Measurements from ENCODE around the gene PPP1R7. TPM values are rescaled to one million over a fixed set of nuclear protein-coding genes. Genes with fewer than 3 reads are reported as not detected.

Gene PPP1R7
- total RNA-seq, 1 donor from 2014 or later = 70.3 TPM

DNA sequence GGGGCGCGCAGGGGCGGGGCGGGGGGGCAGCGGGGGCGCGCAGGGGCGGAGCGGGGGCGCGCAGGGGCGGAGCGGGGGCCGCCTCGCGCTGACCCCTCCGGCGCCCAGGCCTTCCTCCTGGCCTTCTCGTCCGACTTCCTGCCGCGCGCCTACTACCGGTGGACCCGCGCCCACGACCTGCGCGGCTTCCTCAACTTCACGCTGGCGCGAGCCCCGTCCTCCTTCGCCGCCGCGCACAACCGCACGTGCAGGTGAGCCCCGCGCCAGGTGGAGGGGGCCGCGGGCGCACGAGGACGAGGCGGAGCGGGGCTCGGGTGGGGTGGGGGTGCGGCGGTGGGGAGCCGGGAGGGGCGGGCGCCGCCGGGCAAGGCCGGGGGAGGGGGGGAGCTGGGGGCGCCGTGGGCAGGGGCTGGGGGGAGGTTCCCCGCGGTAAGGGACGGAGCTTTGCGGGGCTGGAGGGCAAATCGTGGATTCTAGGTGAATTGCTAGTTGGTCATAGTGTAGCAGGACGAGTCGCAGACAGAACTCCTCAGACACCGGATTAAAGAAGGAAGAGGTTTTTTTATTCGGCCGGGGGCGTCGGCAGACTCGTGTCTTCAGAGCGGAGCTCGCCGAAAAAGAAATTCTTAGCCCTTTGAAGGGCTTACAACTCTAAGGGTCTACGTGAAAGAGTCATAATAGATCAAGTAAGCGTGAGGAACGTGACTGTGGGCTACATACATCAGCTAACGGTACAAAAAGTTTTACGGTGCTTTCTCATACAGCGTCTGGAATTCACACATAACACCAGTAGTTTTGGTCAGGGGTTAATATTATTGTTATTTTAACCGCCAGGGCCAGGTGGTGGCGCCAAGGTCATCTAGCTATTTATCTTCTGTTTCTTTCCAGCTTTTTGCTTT lies 68.1 kb downstream of the PPP1R7 start:
- intact Hi-C loops (cut with micrococcal nuclease) = no loop called here
- peak; percentile 32 for ATAC-seq
- DNase-seq = peak; percentile 76

DNA sequence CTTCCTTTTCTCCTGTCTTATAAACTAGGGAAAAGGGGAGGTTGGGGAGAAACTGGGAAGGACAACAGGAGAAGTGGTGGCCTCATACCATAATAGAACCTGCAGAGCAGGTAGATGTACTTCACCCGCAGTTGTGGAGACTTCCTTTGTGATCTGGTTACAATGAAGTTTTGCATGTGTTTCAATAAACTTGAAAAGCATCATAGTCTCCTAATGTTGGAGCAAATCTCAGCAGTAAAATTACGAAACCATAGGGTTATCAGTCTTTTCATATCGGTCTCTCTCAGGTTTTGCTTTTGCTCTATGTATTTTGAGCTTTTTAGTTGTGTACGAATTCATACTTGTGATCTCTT lies 68.7 kb downstream of the PPP1R7 start:
- ATAC-seq = no peak
- no peak for DNase-seq
- intact Hi-C loops (cut with micrococcal nuclease) = no loop called here

DNA sequence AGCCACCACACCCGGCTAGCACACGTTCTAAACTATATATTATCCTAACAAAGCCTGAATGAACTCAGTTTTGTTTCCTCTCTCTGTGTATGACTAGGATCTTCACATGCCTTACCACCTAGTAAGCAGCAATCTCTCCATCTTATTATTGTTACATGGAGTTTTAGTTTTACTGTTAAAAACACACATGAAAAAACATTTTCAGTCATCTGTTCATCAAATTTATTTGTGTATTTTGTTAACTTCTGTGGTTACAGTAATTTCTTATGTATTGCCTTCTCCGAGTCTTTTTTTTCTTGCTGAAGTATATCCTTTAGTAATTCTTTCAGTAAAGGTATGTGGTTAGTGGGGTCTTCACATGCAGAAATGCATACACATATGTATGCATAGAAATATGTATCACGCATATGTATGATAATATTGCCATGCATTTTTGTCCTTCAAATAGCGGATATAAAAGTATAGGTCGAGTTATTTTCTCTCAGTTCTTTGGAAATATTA lies 69.6 kb downstream of the PPP1R7 start:
- intact Hi-C loops (cut with micrococcal nuclease) = no loop called here
- DNase-seq = no peak
- no peak for ATAC-seq

DNA sequence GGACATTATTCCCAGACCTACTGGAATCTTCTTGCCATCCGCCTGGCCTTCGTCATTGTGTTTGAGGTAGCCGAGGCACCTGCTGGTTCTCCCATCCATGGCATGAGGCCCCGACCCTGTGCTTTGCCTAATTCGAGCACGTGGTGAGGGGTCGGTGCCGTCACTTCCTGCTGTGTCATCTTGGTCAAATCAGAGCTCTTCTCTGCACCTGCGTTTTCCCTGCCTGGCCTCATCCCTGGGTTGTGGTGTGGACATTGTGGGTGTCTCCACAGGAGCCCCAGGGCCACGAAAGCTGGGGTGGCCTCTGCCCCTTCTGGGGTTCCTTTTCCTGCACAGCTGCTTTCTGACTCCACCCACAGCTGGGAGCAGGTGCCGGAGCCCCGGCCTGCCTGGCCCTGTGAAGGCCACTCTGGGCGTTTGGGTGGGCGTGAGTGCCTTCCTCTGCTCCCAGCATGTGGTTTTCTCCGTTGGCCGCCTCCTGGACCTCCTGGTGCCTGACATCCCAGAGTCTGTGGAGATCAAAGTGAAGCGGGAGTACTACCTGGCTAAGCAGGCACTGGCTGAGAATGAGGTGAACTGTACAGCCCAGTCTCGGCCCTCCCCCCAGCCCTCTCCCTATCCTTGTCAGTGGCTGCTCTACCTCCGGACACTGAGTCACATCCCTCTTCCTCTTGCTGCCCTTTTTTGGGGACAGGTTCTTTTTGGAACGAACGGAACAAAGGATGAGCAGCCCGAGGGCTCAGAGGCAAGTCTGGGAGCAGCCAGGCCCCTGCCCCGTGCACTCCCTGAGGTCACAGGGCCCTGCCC lies 73.1 kb downstream of the PPP1R7 start:
- intact Hi-C loops (cut with micrococcal nuclease) = no loop called here
- peak; percentile 3 for ATAC-seq
- peak; percentile 25 for DNase-seq

DNA sequence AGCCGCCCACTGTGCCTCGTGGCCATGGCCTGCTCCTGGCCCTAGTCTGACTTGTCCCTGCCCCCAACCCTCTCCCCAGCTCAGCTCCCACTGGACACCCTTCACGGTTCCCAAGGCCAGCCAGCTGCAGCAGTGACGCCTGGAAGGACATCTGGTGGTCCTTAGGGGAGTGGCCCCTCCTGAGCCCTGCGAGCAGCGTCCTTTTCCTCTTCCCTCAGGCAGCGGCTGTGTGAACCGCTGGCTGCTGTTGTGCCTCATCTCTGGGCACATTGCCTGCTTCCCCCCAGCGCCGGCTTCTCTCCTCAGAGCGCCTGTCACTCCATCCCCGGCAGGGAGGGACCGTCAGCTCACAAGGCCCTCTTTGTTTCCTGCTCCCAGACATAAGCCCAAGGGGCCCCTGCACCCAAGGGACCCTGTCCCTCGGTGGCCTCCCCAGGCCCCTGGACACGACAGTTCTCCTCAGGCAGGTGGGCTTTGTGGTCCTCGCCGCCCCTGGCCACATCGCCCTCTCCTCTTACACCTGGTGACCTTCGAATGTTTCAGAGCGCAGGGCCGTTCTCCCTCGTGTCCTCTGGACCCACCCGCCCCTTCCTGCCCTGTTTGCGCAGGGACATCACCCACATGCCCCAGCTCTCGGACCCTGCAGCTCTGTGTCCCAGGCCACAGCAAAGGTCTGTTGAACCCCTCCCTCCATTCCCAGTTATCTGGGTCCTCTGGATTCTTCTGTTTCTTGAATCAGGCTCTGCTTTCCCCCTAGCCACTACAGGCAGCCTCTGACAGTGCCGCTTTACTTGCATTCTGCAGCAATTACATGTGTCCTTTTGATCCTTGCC lies 74.0 kb downstream of the PPP1R7 start:
- ATAC-seq = peak; percentile 52
- intact Hi-C loops (cut with micrococcal nuclease) = no loop called here
- DNase-seq = peak; percentile 65

DNA sequence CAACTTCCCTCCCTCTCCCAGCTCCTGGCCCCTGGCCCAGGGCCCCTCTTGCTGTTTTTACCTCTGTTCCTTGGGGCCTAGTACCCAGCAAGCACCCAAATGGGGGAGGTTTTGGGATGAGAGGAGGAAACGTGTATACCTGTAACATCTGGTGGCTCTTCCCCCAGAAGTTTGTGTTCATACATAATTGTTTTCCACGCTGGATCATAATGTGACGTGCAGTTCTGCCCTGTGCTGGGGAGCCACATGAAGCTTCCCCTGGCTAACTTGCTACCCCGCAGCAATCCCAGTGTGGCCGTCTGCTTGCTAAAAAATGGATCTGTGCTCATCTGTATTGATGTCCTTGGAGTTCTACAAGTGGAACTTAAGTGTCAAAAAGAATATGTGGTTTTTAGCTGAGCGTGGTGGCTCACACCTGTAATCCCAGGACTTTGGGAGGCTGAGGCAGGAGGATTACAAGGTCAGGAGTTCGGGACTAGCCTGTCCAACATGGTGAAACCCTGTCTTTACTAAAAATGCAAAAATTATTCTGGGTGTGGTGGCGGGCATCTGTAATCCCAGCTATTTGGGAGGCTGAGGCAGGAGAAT lies 74.7 kb downstream of the PPP1R7 start:
- ATAC-seq (no peak), DNase-seq (peak; percentile 29)
- intact Hi-C loops (cut with micrococcal nuclease) = no loop called here

DNA sequence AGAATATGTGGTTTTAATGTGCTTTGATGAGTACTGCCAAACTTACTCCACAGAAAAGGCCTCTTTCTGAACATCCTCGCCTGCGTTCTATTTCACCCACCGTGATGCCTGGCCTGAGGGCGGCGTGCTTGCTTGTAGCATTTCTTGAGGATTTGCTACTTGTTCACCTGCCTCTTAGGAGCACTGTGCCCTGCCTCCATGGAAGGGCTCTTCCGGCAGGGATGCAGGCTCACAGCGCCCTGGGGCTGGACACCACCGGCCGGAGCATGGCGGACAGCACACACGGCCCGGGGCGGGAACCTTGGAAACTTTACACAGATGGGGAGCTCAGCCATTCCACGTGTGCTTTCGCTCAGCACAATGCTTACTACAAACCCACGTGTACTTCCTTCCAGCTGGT lies 75.3 kb downstream of the PPP1R7 start:
- intact Hi-C loops (cut with micrococcal nuclease) = no loop called here
- ATAC-seq (no peak), DNase-seq (peak; percentile 31)

DNA sequence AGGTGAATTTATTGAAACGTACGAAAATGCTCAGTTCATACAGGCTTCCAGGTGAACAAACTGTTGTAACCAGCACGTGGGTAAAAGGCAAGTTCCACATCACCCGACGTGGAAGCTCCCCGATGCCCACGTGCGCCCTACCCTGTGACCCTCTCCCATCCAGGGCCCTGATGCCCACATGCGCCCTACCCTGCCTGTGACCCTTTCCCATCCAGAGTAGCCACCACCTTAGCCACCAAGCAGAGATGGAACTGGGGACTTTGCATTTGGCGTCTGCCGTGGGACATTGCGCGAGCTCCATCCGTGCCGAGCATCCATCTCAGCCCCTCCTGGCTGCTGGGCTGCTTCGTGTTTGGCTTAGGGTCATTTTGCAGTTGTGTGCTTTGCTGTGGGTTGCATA lies 75.7 kb downstream of the PPP1R7 start:
- intact Hi-C loops (cut with micrococcal nuclease) = no loop called here
- DNase-seq = peak; percentile 15

DNA sequence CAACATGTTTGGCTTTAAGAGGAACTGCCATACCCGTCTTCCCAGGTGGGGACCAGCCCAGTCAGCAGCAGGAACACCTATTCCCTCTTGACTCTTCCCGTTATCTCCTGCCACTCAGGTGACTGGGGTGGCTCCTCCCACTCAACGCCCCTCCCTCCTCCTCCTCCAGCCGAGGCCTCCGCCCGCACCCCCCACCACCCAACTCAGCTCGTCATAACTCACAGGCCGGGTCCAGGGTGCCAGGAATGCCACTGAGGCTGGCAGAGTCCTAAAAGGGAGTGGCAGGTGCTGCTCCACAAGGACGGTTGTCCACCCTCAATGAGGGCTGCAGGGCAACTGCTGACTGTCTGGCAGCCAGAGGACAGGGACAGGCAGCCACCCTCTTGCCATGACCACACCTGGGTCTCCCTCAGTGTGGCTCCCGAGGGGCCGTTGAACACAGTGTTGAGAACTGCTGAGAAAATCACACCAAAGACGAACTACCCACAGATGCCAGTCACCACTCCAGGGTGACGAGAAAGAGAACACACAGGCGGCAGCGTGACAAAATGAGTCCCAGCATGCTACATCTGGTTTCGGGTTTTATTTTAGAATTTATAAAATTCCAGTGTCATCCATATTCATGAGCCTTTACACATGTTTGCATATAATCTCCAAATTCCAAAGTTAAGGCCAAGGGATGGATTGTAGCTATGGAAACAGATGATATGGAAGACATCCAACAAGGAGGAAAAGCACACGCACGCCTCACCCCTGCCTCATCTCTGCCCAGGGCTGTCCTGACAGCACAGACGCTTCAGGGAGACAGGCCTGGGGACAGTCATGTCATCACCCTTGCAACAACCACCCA lies 76.7 kb downstream of the PPP1R7 start:
- DNase-seq = peak; percentile 31
- intact Hi-C loops (cut with micrococcal nuclease) = no loop called here
- peak; percentile 32 for ATAC-seq

More for the DNA sequence above, 75.7 kb downstream of the PPP1R7 start:
- no peak for ATAC-seq

DNA sequence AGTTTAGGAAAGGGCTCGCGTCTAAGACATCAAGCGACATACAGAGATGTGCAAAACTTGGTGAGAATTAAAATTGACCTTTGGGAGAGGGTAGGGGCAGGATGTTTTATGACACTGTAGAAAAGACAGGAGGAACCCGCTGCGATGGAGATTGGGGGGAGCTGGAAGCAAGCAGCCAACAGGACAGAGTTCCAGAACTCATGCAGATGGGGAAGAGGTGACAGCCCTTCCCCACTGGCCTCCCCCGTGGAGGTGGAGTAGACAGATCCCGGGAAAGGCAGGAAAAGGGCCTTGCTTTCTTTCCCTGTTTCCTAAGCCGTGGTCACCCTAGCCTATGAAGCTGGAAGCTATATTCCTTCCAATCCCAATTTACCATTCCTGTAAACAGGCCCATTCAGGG lies 77.3 kb downstream of the PPP1R7 start:
- intact Hi-C loops (cut with micrococcal nuclease) = no loop called here
- DNase-seq = peak; percentile 10
- no peak for ATAC-seq

DNA sequence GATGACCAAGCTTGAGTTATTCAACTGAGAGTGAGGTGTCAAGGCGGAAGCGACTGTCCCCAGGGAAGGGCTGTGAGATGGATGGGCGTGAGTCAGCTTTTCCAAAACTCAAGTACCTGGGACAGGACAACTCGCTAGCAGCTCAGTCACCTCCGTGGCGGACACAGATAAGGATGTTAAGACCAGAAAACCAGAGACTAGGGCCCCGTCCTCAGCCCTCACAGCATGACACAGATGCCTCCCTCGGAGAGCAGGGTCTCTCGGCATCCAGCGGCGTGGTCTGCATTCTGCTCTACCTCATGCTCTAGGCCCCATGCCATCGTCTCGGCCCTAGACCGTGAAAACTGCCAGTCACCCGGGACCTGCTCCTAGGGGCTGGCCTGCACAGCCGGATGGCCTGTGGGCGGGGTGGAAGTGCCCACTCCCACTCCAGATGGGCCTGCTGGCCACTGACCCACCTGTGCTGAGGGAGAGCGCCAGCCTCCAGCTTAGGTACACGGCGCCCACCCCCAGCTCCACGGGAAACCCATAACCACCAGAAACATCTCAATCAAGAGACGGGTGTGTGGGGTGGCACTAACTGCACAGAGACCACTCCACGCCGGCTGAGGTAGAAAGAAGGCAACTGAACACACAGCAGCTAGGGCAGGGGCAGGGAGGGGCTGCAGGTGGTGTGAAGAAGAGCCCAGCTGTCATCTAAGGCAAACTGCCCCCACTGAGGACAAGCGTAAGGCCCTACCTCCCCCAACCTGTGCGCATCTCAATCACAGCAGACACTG lies 78.0 kb downstream of the PPP1R7 start:
- no peak for ATAC-seq
- DNase-seq = peak; percentile 24
- intact Hi-C loops (cut with micrococcal nuclease) = no loop called here

DNA sequence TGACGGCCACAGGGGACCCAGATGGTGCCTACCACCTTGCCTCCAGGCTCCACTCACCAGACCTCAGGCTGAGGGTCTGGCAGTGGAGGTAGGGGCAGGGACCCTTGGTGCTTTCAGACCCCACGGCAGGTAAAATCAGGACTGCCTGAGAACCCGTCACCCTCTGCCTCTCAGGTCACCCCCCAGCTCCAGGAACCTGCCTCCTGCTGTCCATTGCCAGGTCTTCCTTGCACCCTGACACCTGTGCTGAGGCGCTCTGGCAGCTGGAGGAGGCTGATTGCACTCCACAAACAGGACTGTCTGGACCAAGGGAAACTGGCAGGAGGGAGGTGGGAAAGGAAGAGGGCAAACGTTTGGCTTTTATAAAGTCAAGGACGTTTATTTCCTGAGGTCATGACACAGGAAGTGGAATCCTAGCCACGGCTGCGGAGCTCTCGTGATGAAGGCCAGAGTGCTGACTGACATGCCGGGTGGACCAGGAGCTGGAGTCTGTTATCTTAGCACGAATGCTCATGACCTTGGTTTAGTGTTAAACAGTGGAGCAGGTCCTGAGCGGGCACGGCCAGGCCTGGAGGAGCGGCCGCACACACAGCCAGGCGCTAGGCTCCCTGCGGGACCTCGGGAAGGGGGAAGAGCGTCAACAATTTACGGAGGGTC lies 78.7 kb downstream of the PPP1R7 start:
- DNase-seq (peak; percentile 52), ATAC-seq (peak; percentile 66)
- intact Hi-C loops (cut with micrococcal nuclease) = no loop called here

DNA sequence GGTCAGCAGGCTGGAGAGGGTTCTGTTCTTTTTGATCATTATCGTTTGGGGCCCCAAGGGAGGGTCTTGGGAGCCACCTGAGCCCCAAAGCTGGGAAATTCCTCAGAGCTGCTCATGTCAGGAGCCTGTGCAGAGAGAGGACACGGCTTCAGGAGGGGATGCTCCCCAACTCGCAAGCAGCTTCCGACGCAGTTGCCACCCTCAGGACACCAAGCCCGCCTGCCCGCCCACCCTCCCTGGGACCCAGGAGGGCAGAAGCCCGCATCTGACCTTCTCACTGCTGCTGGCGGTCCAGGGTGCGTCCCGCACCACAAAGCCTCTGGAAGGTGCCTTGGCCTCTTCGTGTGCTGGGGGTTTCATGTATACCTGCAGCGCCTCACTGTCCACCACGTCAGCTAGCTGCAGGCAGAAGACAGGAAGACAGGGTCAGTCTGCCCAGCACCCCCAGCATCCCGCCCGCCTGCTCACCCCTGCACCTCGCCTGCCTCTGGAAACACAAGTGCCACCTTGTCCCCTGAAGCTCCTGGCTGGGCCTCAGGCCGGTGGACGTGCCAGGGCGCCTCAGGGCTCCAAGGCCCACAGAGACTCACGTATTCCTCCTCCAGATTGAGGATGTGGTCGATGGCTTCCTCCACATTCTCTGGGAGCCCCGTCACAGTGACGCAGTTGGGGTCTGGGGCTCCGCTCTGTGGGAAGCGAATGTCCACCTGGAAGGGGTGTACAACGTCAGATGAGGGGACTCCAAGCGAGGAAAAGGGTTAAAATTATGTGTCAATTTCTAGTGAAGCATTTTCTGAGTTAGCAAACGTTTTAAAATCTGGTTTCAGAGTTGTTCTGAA lies 79.5 kb downstream of the PPP1R7 start:
- peak; percentile 18 for DNase-seq
- intact Hi-C loops (cut with micrococcal nuclease) = no loop called here
- no peak for ATAC-seq

DNA sequence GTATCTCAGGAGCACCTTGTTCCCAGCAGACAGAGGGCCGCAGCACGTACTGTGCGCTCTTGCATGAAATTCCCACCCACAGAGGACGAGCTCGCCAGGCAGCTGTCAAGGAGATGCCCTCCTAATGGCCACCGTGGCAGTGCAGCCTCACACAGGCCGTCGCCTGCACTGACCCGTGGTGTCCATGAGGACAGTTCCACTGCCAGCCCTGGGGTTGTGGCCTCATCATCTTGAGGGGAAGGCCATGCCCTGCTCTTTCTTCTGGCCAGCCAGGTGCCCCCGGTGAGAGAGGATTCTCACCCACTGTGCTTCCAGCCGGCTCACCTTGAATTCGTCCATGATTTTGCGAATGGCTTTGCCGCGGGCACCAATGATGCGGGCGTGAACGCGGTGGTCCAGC lies 80.2 kb downstream of the PPP1R7 start:
- DNase-seq = peak; percentile 32
- intact Hi-C loops (cut with micrococcal nuclease) = no loop called here
- ATAC-seq = no peak

DNA sequence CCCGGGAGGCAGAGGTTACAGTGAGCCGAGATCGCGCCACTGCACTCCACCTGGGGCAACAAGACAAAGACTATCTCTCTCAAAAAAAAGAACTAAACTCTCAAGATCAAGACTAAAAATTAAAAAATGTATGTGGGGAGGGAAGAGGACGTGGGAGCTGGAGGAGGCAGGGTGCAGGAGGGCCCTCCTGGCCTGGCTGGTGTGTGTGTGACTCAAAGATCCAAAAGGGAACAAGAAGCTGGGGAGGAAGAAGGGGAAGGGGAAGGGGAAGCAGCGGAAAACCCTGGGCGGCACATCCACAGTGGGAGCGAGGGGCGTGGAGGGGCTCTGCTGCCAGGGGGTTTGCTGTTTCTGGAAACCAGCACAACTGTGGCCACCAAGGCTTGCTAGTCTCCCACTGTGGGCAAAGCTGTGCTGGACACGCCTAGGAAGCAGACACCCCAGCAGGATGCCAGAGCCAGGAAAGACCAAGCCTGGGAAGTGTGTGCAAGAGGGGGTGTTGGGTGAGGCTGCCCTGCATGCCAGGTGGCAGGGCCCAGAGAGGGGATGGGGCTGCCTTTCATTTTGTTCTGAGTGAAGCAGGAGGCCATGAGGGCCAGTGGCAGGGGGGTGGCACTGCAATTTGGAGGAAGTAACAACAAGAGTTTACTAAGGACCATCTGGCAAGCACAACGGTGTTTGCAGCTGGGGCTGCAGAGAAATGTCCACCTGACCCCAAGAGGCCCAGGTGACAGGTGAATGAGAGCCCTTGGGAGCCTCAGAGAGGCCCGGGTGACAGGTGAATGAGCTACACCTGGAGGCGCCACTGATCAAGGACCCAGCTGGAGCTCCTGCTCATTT lies 82.7 kb downstream of the PPP1R7 start:
- ATAC-seq (no peak), DNase-seq (peak; percentile 20)
- intact Hi-C loops (cut with micrococcal nuclease) = no loop called here

Data from left ventricle myocardium superior (tissue), 1 donor.